Dendritic cell treated with granulocyte-macrophage colony-stimulating factor and Interleukin-4, amounts not matched to agents 40 ng/mL and 50 ng/mL, for 4 days (primary cell): ENCODE measurements around the gene SPTBN1.

Source experiments
- H3K27ac Mint-ChIP-seq: one replicate; pipeline ENCODE4 v1.8.0; 2022; ENCODE audit warnings: mild to moderate bottlenecking, mixed read lengths
- H3K27me3 Mint-ChIP-seq: one replicate; pipeline ENCODE4 v1.8.0; 2022; ENCODE audit warnings: mild to moderate bottlenecking, mixed read lengths
- H3K36me3 Mint-ChIP-seq: one replicate; pipeline ENCODE4 v1.8.0; 2022; ENCODE audit warnings: low read depth, mixed read lengths
- H3K4me1 Mint-ChIP-seq: one replicate; pipeline ENCODE4 v1.8.0; 2022; ENCODE audit warnings: low read depth, mixed read lengths
- H3K4me3 Mint-ChIP-seq: one replicate; pipeline ENCODE4 v1.8.0; 2022; ENCODE audit warnings: mild to moderate bottlenecking, moderate library complexity, mixed read lengths
- H3K9me3 Mint-ChIP-seq: one replicate; pipeline ENCODE4 v1.8.0; 2022; ENCODE audit warnings: mixed read lengths
- intact Hi-C: fragments of 100-400 bp; cut with micrococcal nuclease; formaldehyde crosslinking; loops from one replicate; pipeline ENCODE4 v1.15.0; 2022

The SPTBN1 gene

GRCh38 chr2:54635554-54636152 is 179.5 kb downstream of the SPTBN1 start:
- intact Hi-C loops: no loop called here
- Mint-ChIP-seq H3K27me3 (no peaks in the 10 kb centered on the region), H3K9me3 (no peaks in the 10 kb centered on the region), H3K27ac (no peak overlapping the region), H3K4me1 (no peaks in the 10 kb centered on the region), H3K4me3 (no peak overlapping the region), H3K36me3 (peaks cover 27% of the 10 kb centered on the region)

DNA sequence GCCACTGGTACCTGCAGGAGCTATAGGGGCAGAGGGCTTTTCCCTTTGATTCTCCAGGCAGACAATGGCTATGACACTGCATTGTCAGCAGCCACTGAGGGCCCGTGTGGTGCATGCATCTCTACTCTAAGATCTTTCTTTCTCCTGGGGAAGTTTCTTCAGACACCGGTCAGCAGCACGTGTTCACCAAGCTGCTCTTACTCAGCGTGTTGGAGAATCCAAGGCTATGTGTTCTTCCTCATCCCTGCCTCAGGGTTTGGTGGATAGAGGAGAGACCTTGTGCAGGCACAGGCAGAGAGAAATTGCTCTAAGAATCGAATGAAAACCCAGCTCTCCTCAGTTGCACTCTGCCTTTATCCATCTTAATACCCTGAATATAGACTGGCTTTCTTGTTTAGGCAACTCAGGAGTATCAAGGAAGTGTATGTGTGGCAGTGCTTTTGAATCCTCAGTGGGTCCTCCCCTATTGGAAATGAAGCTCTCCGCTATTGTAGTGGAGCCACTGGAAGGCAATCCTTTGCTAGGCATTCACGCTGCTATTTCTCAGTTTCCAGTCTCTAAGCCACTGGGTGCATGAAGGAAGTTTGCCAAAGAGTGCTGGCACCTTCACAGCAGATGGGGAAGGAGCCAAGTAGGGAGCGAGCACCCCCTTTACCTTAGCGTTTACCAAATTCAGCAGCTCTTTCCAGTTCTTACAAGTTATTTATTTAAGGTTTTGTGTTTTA is 180.4 kb downstream of the SPTBN1 start:
- intact Hi-C loops: no loop called here
- H3K27me3 Mint-ChIP-seq: no peaks in the 10 kb centered on the region
- H3K27ac Mint-ChIP-seq: no peak overlapping the region
- peaks cover 17% of the 10 kb centered on the region for H3K36me3 Mint-ChIP-seq
- no peaks in the 10 kb centered on the region for H3K4me1 Mint-ChIP-seq
- H3K4me3 Mint-ChIP-seq: no peak overlapping the region
- H3K9me3 Mint-ChIP-seq: no peaks in the 10 kb centered on the region

GRCh38 chr2:54638103-54638502 is 182.0 kb downstream of the SPTBN1 start:
- Mint-ChIP-seq H3K9me3 (no peaks in the 10 kb centered on the region), H3K36me3 (peaks cover 4% of the 10 kb centered on the region), H3K27me3 (no peaks in the 10 kb centered on the region), H3K4me1 (no peaks in the 10 kb centered on the region), H3K27ac (no peak overlapping the region), H3K4me3 (no peak overlapping the region)
- intact Hi-C loops: no loop called here

GRCh38 chr2:54638774-54639187 is 182.7 kb downstream of the SPTBN1 start:
- no peaks in the 10 kb centered on the region for H3K36me3 Mint-ChIP-seq
- intact Hi-C loops: no loop called here
- no peak overlapping the region for H3K27ac Mint-ChIP-seq
- no peaks in the 10 kb centered on the region for H3K9me3 Mint-ChIP-seq
- H3K27me3 Mint-ChIP-seq: no peaks in the 10 kb centered on the region
- H3K4me1 Mint-ChIP-seq: no peaks in the 10 kb centered on the region
- no peak overlapping the region for H3K4me3 Mint-ChIP-seq

DNA sequence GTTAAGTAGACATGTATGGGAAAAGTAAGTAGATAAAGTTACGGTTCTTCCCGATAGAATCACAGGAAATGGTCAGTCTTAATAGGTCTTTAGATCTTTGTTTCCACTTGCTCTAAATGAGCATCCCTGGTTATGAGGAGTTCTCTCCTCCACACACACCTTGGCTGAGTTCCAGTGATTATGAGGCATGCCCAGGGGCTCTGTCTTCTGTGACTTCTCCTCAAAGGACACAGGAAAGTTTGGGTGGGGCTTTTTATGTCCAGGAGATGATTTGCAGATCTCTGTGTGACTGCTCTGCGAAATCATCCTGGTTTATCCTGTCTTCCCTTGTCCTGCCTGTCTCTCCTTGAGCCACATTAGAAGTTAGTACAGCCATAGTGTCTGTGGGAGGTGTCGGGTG is 183.5 kb downstream of the SPTBN1 start:
- H3K4me3 Mint-ChIP-seq: no peak overlapping the region
- H3K9me3 Mint-ChIP-seq: no peaks in the 10 kb centered on the region
- H3K27ac Mint-ChIP-seq: no peak overlapping the region
- H3K27me3 Mint-ChIP-seq: no peaks in the 10 kb centered on the region
- intact Hi-C loops: no loop called here
- H3K36me3 Mint-ChIP-seq: no peaks in the 10 kb centered on the region
- H3K4me1 Mint-ChIP-seq: no peaks in the 10 kb centered on the region

- Mint-ChIP-seq H3K27me3 (no peaks in the 10 kb centered on the region), H3K27ac (no peak overlapping the region), H3K36me3 (peaks cover 13% of the 10 kb centered on the region)
Observed at GRCh38 chr2:54640834-54641540, 184.9 kb downstream of the SPTBN1 start.

GRCh38 chr2:54641988-54642387 is 185.9 kb downstream of the SPTBN1 start:
- Mint-ChIP-seq H3K4me1 (no peaks in the 10 kb centered on the region), H3K36me3 (peaks cover 21% of the 10 kb centered on the region), H3K27ac (no peak overlapping the region), H3K9me3 (no peaks in the 10 kb centered on the region), H3K4me3 (no peak overlapping the region), H3K27me3 (no peaks in the 10 kb centered on the region)
- intact Hi-C loops: no loop called here

More at GRCh38 chr2:54640834-54641540, 184.9 kb downstream of the SPTBN1 start:
- no peak overlapping the region for H3K4me3 Mint-ChIP-seq
- intact Hi-C loops: no loop called here
- H3K9me3 Mint-ChIP-seq: no peaks in the 10 kb centered on the region
- H3K4me1 Mint-ChIP-seq: no peaks in the 10 kb centered on the region

DNA sequence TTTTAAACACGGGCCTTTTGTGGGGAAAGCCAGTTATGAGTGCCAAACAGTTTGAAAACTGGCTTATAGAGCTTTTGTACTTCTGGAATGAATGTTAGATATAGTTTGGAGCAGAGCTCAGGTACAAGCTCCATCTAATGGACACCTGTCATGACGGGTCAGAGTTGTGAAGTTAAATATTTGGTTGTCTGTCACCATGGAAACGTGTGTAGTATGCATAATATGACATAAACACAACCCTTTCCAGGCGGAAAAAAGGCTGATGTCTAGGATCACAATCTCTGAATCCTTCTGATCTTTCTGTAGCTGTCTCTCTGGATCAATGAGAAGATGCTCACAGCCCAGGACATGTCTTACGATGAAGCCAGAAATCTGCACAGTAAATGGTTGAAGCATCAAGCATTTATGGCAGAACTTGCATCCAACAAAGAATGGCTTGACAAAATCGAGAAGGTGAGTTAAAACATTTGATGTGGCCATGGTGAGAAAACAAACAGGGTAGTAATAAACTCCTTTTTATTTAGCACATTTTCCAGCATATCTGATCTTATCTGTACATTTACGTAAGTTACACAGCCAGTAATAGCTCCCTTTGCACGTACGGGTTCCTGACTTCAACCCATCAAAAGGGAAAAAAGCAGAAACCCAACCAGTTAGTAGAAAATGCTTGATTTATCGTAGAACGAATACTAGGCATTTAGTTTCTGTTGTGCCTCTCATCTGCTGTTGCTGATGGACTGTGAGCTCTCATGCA is 186.7 kb downstream of the SPTBN1 start:
- intact Hi-C loops: no loop called here
- H3K9me3 Mint-ChIP-seq: no peaks in the 10 kb centered on the region
- no peaks in the 10 kb centered on the region for H3K4me1 Mint-ChIP-seq
- peaks cover 30% of the 10 kb centered on the region for H3K36me3 Mint-ChIP-seq
- no peaks in the 10 kb centered on the region for H3K27me3 Mint-ChIP-seq
- H3K4me3 Mint-ChIP-seq: no peak overlapping the region
- H3K27ac Mint-ChIP-seq: no peak overlapping the region

GRCh38 chr2:54644236-54644635 is 188.1 kb downstream of the SPTBN1 start:
- intact Hi-C loops: no loop called here
- Mint-ChIP-seq H3K4me1 (no peaks in the 10 kb centered on the region), H3K9me3 (no peaks in the 10 kb centered on the region), H3K4me3 (no peak overlapping the region), H3K27ac (no peak overlapping the region), H3K27me3 (no peaks in the 10 kb centered on the region), H3K36me3 (peaks cover 43% of the 10 kb centered on the region)

DNA sequence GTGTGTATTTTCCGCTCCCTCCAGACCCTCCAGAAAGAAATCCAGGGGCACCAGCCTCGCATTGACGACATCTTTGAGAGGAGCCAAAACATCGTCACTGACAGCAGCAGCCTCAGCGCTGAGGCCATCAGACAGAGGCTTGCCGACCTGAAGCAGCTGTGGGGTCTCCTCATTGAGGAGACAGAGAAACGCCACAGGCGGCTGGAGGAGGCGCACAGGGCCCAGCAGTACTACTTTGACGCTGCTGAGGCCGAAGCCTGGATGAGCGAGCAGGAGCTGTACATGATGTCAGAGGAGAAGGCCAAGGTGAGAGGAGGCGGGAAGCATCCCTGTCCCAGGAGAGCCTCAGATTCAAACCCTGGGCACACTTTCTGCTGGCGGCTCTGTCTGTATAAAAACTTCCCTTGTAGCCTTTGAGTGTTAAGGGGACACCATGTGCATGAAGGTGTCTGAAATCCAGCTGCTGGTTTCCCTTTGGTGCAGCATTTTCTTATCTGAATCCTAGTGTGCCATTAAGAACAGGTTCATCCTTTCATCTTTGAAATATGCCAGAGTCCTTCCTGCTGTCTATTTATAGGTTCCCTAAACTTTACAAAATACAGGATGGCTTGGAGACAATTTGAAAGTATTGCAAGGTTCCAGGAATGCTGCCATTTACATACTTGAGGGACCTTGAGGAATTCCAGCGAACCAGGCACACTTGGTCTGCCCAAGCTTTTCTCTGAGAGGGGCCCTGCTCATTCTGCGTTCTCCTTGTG is 190.2 kb downstream of the SPTBN1 start:
- intact Hi-C loops: no loop called here
- peaks cover 49% of the 10 kb centered on the region for H3K36me3 Mint-ChIP-seq
- H3K27ac Mint-ChIP-seq: no peak overlapping the region

DNA sequence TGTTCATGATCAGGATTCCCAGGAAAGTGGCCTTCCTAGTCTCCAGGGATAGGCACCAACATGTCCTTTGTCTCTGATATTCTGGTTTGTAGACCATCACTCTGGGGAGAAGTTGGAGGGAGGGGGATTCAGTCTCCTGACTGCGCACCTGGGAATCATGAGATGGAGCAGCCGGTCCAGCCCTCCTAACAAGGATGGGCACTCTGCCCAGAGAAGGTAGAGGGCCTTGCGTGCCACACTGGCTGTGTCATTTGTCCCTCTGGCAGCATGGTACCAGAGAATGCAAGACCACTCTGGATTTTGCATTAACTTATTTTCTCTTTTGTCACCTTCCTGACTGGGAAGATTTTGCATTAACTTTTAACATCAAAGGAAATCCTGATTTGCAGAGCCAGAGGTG is 192.1 kb downstream of the SPTBN1 start:
- Mint-ChIP-seq H3K4me1 (no peaks in the 10 kb centered on the region), H3K9me3 (no peaks in the 10 kb centered on the region), H3K27me3 (no peaks in the 10 kb centered on the region), H3K36me3 (peaks cover 49% of the 10 kb centered on the region), H3K4me3 (no peak overlapping the region), H3K27ac (no peak overlapping the region)
- intact Hi-C loops: no loop called here

More for the DNA sequence above, 190.2 kb downstream of the SPTBN1 start:
- Mint-ChIP-seq H3K4me1 (no peaks in the 10 kb centered on the region), H3K9me3 (no peaks in the 10 kb centered on the region), H3K27me3 (no peaks in the 10 kb centered on the region), H3K4me3 (no peak overlapping the region)

DNA sequence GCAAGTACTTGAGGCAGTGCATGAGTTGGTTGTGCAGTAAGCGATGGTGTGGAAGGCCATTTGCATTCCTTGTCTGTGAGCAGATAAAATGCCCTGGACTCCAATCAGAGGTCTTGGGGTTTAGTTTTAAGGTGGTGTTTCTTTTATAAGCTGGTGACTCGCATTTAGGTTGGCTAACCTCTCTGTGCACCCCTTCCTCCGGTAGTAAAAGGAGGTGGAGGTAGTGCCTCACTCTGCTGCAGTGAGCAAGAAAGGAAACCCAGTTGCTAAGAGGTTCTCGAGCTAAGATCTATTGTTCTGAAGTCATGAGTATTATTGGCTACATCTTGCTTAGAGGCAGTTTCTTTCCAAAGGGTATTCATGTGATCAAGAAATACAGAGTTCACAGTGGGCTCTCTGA is 193.1 kb downstream of the SPTBN1 start:
- Mint-ChIP-seq H3K27ac (no peak overlapping the region), H3K9me3 (no peaks in the 10 kb centered on the region), H3K36me3 (peaks cover 49% of the 10 kb centered on the region), H3K4me1 (no peaks in the 10 kb centered on the region), H3K4me3 (no peak overlapping the region), H3K27me3 (no peaks in the 10 kb centered on the region)
- intact Hi-C loops: no loop called here

DNA sequence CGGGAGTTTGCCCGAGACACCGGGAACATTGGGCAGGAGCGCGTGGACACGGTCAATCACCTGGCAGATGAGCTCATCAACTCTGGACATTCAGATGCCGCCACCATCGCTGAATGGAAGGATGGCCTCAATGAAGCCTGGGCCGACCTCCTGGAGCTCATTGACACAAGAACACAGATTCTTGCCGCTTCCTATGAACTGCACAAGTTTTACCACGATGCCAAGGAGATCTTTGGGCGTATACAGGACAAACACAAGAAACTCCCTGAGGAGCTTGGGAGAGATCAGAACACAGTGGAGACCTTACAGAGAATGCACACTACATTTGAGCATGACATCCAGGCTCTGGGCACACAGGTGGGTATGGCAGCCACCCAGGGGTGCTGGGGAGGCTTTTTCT is 193.5 kb downstream of the SPTBN1 start:
- Mint-ChIP-seq H3K36me3 (peaks cover 49% of the 10 kb centered on the region), H3K4me1 (no peaks in the 10 kb centered on the region), H3K27me3 (no peaks in the 10 kb centered on the region), H3K9me3 (no peaks in the 10 kb centered on the region), H3K4me3 (no peak overlapping the region), H3K27ac (no peak overlapping the region)
- intact Hi-C loops: no loop called here
